OCI-LY1 (cell line): ENCODE results near the gene FNTB.

ENCODE experiments used
- H2AFZ ChIP-seq: fragments of 200-600 bp; sonication (generic), shearing (Covaris generic); 2 replicates; pipeline ENCODE4 v1.6.0; 2014; ENCODE audit warnings: antibody characterized with exemption, mild to moderate bottlenecking, low read length
- H3F3A ChIP-seq: fragments of 200-600 bp; sonication (generic), shearing (Covaris generic); 2 replicates; pipeline ENCODE4 v1.6.0; 2014; ENCODE audit warnings: mild to moderate bottlenecking, antibody characterized with exemption, low read length, moderate library complexity; ENCODE audit not compliant: insufficient read depth
- H3K27ac ChIP-seq: fragments of 200-600 bp; sonication (generic); 2 replicates; pipeline ENCODE4 v1.5.1; 2014; ENCODE audit warnings: low read length, mixed run types, mild to moderate bottlenecking, low read depth; ENCODE audit not compliant: poor library complexity, severe bottlenecking
- H3K27me3 ChIP-seq: fragments of 200-600 bp; sonication (generic); 2 replicates; pipeline ENCODE4 v1.6.0; 2014; ENCODE audit warnings: antibody characterized with exemption, mild to moderate bottlenecking, low read length, moderate library complexity; ENCODE audit not compliant: insufficient read depth
- H3K36me3 ChIP-seq: fragments of 200-600 bp; sonication (generic); 2 replicates; pipeline ENCODE4 v1.6.1; 2014; ENCODE audit warnings: mild to moderate bottlenecking, antibody characterized with exemption, low read length, moderate library complexity, mixed read lengths; ENCODE audit not compliant: insufficient read depth
- H3K4me1 ChIP-seq: fragments of 200-600 bp; sonication (generic); 2 replicates; pipeline ENCODE4 v1.5.1; 2014; ENCODE audit warnings: mild to moderate bottlenecking, low read length, moderate library complexity; ENCODE audit not compliant: insufficient read depth, severe bottlenecking
- H3K4me2 ChIP-seq: fragments of 200-600 bp; sonication (generic), shearing (Covaris generic); 2 replicates; pipeline ENCODE4 v1.6.1; 2014; ENCODE audit warnings: low read length
- H3K4me3 ChIP-seq: fragments of 200-600 bp; sonication (generic); 2 replicates; pipeline ENCODE4 v1.5.1; 2014; ENCODE audit warnings: low read length, low read depth, mild to moderate bottlenecking, mixed read lengths; ENCODE audit not compliant: poor library complexity, severe bottlenecking
- H3K79me2 ChIP-seq: fragments of 200-600 bp; shearing (Covaris generic); 2 replicates; pipeline ENCODE4 v1.6.1; 2016; ENCODE audit warnings: mixed run types, low read length, mixed read lengths; ENCODE audit not compliant: insufficient read depth
- H3K9ac ChIP-seq: fragments of 200-600 bp; sonication (generic), shearing (Covaris generic); 2 replicates; pipeline ENCODE4 v1.6.1; 2014; ENCODE audit warnings: mild to moderate bottlenecking, low read length, mixed read lengths
- H3K9me2 ChIP-seq: fragments of 200-600 bp; sonication (generic), shearing (Covaris generic); 2 replicates; pipeline ENCODE4 v1.6.1; 2014; ENCODE audit warnings: low read depth, mild to moderate bottlenecking, low read length, mixed read lengths
- H3K9me3 ChIP-seq: fragments of 200-600 bp; shearing (Covaris generic); 2 replicates; pipeline ENCODE4 v1.6.1; 2014; ENCODE audit warnings: low read length, mixed read lengths
- H4K20me1 ChIP-seq: fragments of 200-600 bp; sonication (generic), shearing (Covaris generic); 2 replicates; pipeline ENCODE4 v1.6.0; 2016; ENCODE audit warnings: mild to moderate bottlenecking, low read length; ENCODE audit not compliant: insufficient read depth
- EZH2 ChIP-seq: fragments of 200-600 bp; sonication (generic), shearing (Covaris generic); IDR thresholded peaks from 2 replicates; pipeline ENCODE4 v1.8.0; 2017; ENCODE audit warnings: borderline replicate concordance, mixed run types, mild to moderate bottlenecking, antibody characterized with exemption, low read length, moderate library complexity, mixed read lengths
- TF ChIP-seq, protein P1 (sequence below): fragments of 200-600 bp; sonication (generic), shearing (Covaris generic); IDR thresholded peaks from 2 replicates; pipeline ENCODE4 v1.5.1; 2017; ENCODE audit warnings: mild to moderate bottlenecking, antibody characterized with exemption, low read length, moderate library complexity, mixed read lengths

FNTB gene

DNA sequence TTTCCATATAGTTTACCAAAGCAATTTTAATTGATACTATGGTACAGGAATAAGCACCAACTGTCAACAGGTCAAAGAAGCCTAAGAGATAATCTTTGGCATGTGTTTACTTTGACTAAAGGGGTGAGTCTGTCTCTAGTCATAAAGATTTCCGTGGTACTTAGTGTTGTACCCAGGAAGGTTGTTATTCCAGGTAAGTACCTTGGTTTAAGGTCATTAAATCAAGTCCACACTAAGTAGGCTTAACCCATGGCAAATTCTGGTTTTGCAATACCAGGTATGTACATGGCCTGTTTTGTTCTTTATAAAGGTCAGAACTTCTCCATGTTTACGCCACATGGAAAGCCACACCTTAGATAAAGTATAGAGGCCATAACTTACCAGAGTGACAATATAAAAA is 105.7 kb downstream of the FNTB start:
- TF ChIP-seq, protein P1, sequence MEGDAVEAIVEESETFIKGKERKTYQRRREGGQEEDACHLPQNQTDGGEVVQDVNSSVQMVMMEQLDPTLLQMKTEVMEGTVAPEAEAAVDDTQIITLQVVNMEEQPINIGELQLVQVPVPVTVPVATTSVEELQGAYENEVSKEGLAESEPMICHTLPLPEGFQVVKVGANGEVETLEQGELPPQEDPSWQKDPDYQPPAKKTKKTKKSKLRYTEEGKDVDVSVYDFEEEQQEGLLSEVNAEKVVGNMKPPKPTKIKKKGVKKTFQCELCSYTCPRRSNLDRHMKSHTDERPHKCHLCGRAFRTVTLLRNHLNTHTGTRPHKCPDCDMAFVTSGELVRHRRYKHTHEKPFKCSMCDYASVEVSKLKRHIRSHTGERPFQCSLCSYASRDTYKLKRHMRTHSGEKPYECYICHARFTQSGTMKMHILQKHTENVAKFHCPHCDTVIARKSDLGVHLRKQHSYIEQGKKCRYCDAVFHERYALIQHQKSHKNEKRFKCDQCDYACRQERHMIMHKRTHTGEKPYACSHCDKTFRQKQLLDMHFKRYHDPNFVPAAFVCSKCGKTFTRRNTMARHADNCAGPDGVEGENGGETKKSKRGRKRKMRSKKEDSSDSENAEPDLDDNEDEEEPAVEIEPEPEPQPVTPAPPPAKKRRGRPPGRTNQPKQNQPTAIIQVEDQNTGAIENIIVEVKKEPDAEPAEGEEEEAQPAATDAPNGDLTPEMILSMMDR = no peak
- no peak for TF ChIP-seq EZH2
- H3K9me2 ChIP-seq = no peaks in the 10 kb centered on the region
- H3K9me3 ChIP-seq = peaks cover 6% of the 10 kb centered on the region; the same call in 1 of the 2 replicates
- no peaks in the 10 kb centered on the region for H3K4me1 ChIP-seq
- H3K27me3 ChIP-seq = no peaks in the 10 kb centered on the region
- H2AFZ ChIP-seq = no peak overlapping the region
- H3F3A ChIP-seq = no peaks in the 10 kb centered on the region
- no peak overlapping the region for H3K9ac ChIP-seq
- H3K4me3 ChIP-seq = no peak overlapping the region
- H3K36me3 ChIP-seq = peaks cover 100% of the 10 kb centered on the region
- no peak overlapping the region for H3K27ac ChIP-seq
- H3K4me2 ChIP-seq = no peak overlapping the region
- H4K20me1 ChIP-seq = no peaks in the 10 kb centered on the region
- H3K79me2 ChIP-seq = peaks cover 16% of the 10 kb centered on the region

DNA sequence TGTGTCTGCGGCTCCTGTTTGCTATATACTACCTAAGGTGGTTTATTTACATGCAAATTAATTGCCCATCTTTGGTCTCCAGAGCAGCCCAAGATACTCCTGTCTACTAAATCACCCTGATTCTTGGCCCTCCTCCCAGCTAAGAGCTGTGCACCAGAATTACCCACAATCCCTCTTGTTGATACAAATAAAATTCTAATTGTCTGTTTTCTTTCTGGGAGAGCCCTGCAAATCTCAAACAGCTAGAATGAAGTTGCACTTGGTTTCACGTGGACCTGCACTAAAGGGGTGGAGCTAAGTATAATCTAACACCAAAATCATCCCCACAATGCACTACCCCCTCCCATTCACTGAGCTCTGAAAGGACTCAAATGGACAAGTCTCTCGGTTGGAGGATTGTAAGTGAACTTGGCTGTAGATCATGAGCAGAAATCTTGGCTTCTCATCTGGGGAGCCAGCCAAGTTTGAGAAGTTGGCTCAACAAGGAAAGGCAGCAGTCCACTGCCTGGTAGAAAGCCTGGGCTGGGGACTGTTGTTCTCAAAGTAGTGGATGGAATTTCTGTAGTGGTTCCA is 109.0 kb downstream of the FNTB start:
- Histone ChIP-seq H2AFZ (no peak overlapping the region), H3K4me1 (peaks cover 26% of the 10 kb centered on the region), H3K4me3 (no peak overlapping the region), H3K9me3 (no peaks in the 10 kb centered on the region), H3K27me3 (no peaks in the 10 kb centered on the region), H3K9ac (no peak overlapping the region), H3K9me2 (no peaks in the 10 kb centered on the region), H4K20me1 (no peaks in the 10 kb centered on the region), H3K79me2 (peaks cover 44% of the 10 kb centered on the region), H3F3A (no peaks in the 10 kb centered on the region), H3K4me2 (no peak overlapping the region), H3K27ac (no peak overlapping the region), H3K36me3 (peaks cover 84% of the 10 kb centered on the region)
- no peak for TF ChIP-seq EZH2
- TF ChIP-seq, protein P1 = no peak

DNA sequence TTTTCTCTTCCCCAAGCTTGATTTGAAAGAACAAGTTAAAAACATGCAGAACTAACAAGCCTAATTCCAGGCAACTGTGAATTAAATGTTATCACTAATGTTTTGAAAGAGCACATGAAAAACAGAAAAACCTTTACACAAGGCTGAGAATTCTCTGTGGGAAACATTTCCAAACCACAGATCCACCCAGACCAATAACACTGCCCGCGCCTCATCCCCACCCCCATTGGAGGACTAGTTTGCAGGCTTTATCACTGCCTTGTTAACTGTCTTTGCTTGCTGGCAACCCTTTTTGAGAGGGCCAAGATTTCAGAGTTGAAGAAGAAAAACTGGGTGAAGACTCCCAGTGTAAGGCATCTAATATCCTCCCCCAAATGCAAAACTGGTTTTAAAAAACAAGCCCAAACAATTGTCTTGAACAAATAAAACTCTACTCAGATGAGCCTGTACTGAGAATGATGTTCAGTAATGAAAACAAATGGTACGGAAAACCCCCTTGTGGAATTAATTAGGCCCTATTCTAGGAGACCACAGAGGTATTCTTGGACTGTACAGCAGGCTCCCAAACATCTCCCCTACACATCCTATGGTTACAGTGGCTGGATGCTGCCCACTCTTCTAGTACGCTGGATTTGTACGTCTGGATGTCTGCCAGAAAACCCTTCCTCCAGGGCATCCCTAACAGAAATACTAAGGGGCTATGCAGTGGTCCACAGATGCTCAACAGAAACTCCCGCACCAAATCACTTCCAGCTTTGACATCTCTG is 109.8 kb downstream of the FNTB start:
- Histone ChIP-seq H3K27ac (no peak overlapping the region), H3K4me3 (no peak overlapping the region), H3K9ac (no peak overlapping the region), H3K36me3 (peaks cover 77% of the 10 kb centered on the region), H3K4me1 (peaks cover 31% of the 10 kb centered on the region), H4K20me1 (no peaks in the 10 kb centered on the region), H2AFZ (no peak overlapping the region), H3F3A (no peaks in the 10 kb centered on the region), H3K9me2 (no peaks in the 10 kb centered on the region), H3K27me3 (no peaks in the 10 kb centered on the region), H3K9me3 (no peaks in the 10 kb centered on the region), H3K79me2 (peaks cover 52% of the 10 kb centered on the region), H3K4me2 (no peak overlapping the region)
- TF ChIP-seq, protein P1 = no peak
- TF ChIP-seq EZH2 = no peak
